CD4-positive, alpha-beta memory T cell (primary cell): ENCODE results near the gene IFT25. TPM values are rescaled to one million over a fixed set of nuclear protein-coding genes. Genes with fewer than 3 reads are reported as not detected.

ENCODE experiments used
- CTCF ChIA-PET: fragments of 350-600 bp; sonication (Branson Sonifier 250); formaldehyde crosslinking; loops from one replicate; lab custom pipeline; 2021; ENCODE audit warnings: inconsistent platforms; ENCODE audit not compliant: partially characterized antibody; lab: Charles Lee
- POLR2A ChIA-PET: fragments of 350-600 bp; sonication (Branson Sonifier 250); formaldehyde crosslinking; loops from one replicate; lab custom pipeline; 2021; ENCODE audit not compliant: partially characterized antibody; lab: Charles Lee
- DNase-seq, 5 donors: peaks; one replicate each; pipeline versions ENCODE4 v3.0.0 to v3.0.0-alpha.2; 2020 to 2022; ENCODE audit warnings: mixed read lengths in 1 of 5
- H3K27ac ChIP-seq: one replicate; pipeline ENCODE4 v1.7.0; 2013; ENCODE audit warnings: low read depth, low read length
- H3K27me3 ChIP-seq: 2 replicates; pipeline ENCODE4 v1.7.0; 2013; ENCODE audit warnings: mild to moderate bottlenecking, low read length, moderate library complexity; ENCODE audit not compliant: insufficient read depth
- H3K36me3 ChIP-seq: 2 replicates; pipeline ENCODE4 v1.7.0; 2013; ENCODE audit warnings: mild to moderate bottlenecking, low read length, moderate library complexity; ENCODE audit not compliant: insufficient read depth
- H3K4me1 ChIP-seq: 2 replicates; pipeline ENCODE4 v1.7.0; 2013; ENCODE audit warnings: mild to moderate bottlenecking, low read length, moderate library complexity; ENCODE audit not compliant: insufficient read depth
- H3K4me3 ChIP-seq, 2 donors: one replicate each; pipeline ENCODE4 v1.7.0; 2013; ENCODE audit warnings: low read length in 2 of 2, mild to moderate bottlenecking in 1 of 2
- H3K9me3 ChIP-seq, 2 donors: one replicate each; pipeline ENCODE4 v1.7.0; 2013; ENCODE audit warnings: low read length in 2 of 2, control low read depth in 1 of 2; ENCODE audit not compliant: control insufficient read depth in 1 of 2
- H3K27ac Mint-ChIP-seq, 7 donors: one replicate each; pipeline ENCODE4 v1.8.0; 2020 to 2021; ENCODE audit warnings: mixed read lengths in 7 of 7, mild to moderate bottlenecking in 6 of 7, inconsistent platforms in 3 of 7, moderate library complexity in 3 of 7
- H3K27me3 Mint-ChIP-seq, 2 donors: one replicate each; pipeline ENCODE4 v1.8.0; 2020 to 2021; ENCODE audit warnings: mixed read lengths in 2 of 2
- H3K36me3 Mint-ChIP-seq, 2 donors: one replicate each; pipeline ENCODE4 v1.8.0; 2020 to 2021; ENCODE audit warnings: mixed read lengths in 2 of 2, inconsistent platforms in 1 of 2, mild to moderate bottlenecking in 1 of 2
- H3K4me1 Mint-ChIP-seq, 4 donors: one replicate each; pipeline ENCODE4 v1.8.0; 2020 to 2021; ENCODE audit warnings: mixed read lengths in 4 of 4, mild to moderate bottlenecking in 1 of 4
- H3K4me3 Mint-ChIP-seq, 8 donors: one replicate each; pipeline ENCODE4 v1.8.0; 2020 to 2021; ENCODE audit warnings: mixed read lengths in 8 of 8, mild to moderate bottlenecking in 7 of 8, moderate library complexity in 6 of 8, inconsistent platforms in 3 of 8
- H3K9me3 Mint-ChIP-seq, 8 donors: one replicate each; pipeline ENCODE4 v1.8.0; 2020 to 2021; ENCODE audit warnings: mixed read lengths in 8 of 8, mild to moderate bottlenecking in 5 of 8, inconsistent platforms in 3 of 8, moderate library complexity in 1 of 8
- intact Hi-C: fragments of 100-400 bp; cut with micrococcal nuclease; formaldehyde crosslinking; loops from one replicate; pipeline ENCODE4 v1.15.1; 2023
- polyA plus RNA-seq, 2 donors: library from polyadenylated mRNA; unstranded; fragments of 300-500 nt; fragmentation: Illumina TruSeq; gene quantifications; one replicate each; pipeline ENCODE4 v1.2.3, GENCODE V29; 2021
- total RNA-seq, 2 experiments: library from RNA; stranded (reverse); gene quantifications; one replicate each; pipeline ENCODE4 v1.2.3, GENCODE V29; 2021

IFT25 gene
- total and polyA plus RNA-seq, 4 experiments from 2014 or later: 45.5 to 65.4 (median 48.8) TPM

- Histone ChIP-seq H3K27me3 (no peaks in the 10 kb centered on the region), H3K4me1 (peaks cover 37% of the 10 kb centered on the region), H3K27ac (peak overlapping the region; percentile 70), H3K36me3 (peaks cover 4% of the 10 kb centered on the region), H3K9me3 (no peaks in the 10 kb centered on the region), H3K4me3 (no peak overlapping the region)
- ChIA-PET POLR2A (interaction anchor here (0.9 kb wide), 1 partner anchor 106 kb away, joined by 4 read pairs; the partner anchor contains the start of genes TCEANC2 and TMEM59), CTCF (interaction anchor here (0.6 to 5.7 kb wide), 8 partner anchors 12 to 114 kb away, joined by 3 to 82 read pairs (median 4); no protein-coding TSS in a partner anchor)
- H3K36me3 Mint-ChIP-seq: peaks cover under 1 to 8% of the 10 kb centered on the region in 2 donors
- H3K4me3 Mint-ChIP-seq: peak overlapping the region; percentile 76 to 84 (median 82)
- peaks cover 27 to 62% (median 44%) of the 10 kb centered on the region in 4 donors for H3K4me1 Mint-ChIP-seq
- peak overlapping the region; percentile 47 to 92 (median 80) for H3K27ac Mint-ChIP-seq
- DNase-seq: peak in 1 of 5 donors; percentile 36
- H3K27me3 Mint-ChIP-seq: no peaks in the 10 kb centered on the region
- H3K9me3 Mint-ChIP-seq: no peaks in the 10 kb centered on the region
- intact Hi-C loops: loop anchor here (10.0 kb wide), 1 partner anchor 537 kb away; no protein-coding TSS in a partner anchor
These were observed 1.8 kb upstream of the IFT25 start for GRCh38 chr1:53947172-53947907.

DNA sequence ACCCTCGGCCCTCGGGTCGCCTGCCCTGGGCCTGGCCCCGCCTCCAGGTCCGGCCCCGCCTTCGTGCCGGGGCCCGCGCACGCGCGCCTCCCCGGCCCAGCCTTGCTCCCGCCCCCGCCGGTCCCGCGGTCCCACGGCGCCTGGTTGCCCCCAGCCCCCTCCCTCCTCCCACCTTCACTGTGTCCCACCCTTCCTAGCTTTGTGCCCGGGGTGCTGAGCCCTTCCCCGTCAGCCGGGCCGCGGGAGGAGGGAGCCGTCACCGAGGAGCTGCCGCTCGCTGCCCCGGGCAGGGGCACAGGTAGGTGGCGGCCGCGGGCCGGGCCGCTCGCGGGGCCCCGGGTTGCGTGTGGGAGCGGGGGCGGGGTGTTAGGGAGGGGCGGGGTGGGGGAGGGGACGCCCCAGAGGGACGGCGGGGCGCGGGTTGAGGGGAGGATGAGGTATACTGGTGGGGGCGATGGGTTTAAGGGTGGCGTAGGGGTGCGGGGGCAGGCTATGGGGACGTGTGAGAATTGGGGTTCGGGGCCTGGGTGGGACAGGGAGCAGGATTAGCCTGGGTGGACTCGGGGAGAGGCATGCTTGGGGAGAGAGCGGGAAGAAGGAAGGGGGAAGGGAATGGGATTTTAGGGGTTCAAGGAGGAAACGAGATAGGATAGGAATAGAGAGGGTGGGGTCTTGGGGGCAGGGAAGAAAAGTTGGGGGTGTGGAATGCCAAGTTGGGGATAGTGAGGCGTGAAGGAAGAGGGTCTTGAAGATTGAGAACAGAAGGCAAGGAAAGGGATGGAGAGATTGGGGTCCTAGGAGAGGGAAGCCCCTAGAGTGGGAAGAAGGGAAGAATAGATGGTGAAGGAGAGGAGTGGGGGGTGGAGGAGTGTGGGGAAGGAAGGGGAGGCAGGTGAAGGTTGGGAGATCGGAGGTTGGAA lies 1.0 kb upstream of the IFT25 start, which contains the start of gene LRRC42:
TSS of gene LRRC42 (plus strand) at position 99 of the 920 bp plus-strand sequence. CDS start 5,650 bp downstream, outside the sequence.
- peaks cover 0 to 7% of the 10 kb centered on the region in 2 donors for H3K36me3 Mint-ChIP-seq
- H3K4me3 Mint-ChIP-seq: peak within 1 kb of the TSS; percentile 93 to 99 (median 96)
- no peaks in the 10 kb centered on the region for H3K9me3 Mint-ChIP-seq
- H3K4me3 ChIP-seq: peak within 1 kb of the TSS; percentile 63 to 87
- H3K27ac Mint-ChIP-seq: peak within 1 kb of the TSS; percentile 85 to 98 (median 95)
- H3K36me3 ChIP-seq: no peaks in the 10 kb centered on the region
- ChIA-PET CTCF (interaction anchor here (1.0 to 5.7 kb wide), 15 partner anchors 10 to 863 kb away, joined by 3 to 82 read pairs (median 6); partner anchors contain the start of genes NDC1, TCEANC2 and TMEM59), POLR2A (interaction anchor here (0.8 to 2.3 kb wide), 19 partner anchors 7 to 855 kb away, joined by 3 to 25 read pairs (median 6); partner anchors contain the start of genes CYB5RL, MAGOH, MRPL37 and NDC1)
- H3K4me1 Mint-ChIP-seq: peaks cover 27 to 63% (median 46%) of the 10 kb centered on the region in 4 donors
- peak within 1 kb of the TSS; percentile 82 for H3K27ac ChIP-seq
- no peaks in the 10 kb centered on the region for H3K27me3 Mint-ChIP-seq
- intact Hi-C loops: loop anchor here (1.0 to 10.0 kb wide), 4 partner anchors 57 to 818 kb away; partner anchors contain the start of genes NDC1, PARS2 and YIPF1
- peak in 1 of 5 donors; percentile 5 for DNase-seq
- no peaks in the 10 kb centered on the region for H3K9me3 ChIP-seq
- H3K27me3 ChIP-seq: no peaks in the 10 kb centered on the region
- H3K4me1 ChIP-seq: peaks cover 44% of the 10 kb centered on the region

DNA sequence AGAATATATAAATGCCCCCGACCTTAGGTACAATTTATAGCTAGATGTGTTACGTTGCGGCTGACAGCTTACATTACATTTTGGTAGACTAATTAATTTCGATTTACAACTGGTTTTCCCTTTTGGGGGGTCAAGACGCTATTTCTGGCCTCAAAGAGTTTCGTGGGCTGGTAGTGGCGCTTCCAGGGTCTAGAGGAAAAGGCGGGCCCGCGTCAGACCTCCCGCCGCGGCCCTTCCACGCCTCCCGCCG lies 391 bp downstream of the IFT25 start:
- ChIA-PET CTCF (interaction anchor here (0.8 to 2.9 kb wide), 9 partner anchors 9 to 462 kb away, joined by 3 to 24 read pairs (median 6); partner anchors contain the start of gene YIPF1), POLR2A (interaction anchor here (0.8 to 2.3 kb wide), 22 partner anchors 9 to 771 kb away, joined by 3 to 25 read pairs (median 6); partner anchors contain the start of genes CYB5RL, MAGOH, MRPL37 and NDC1)
- Histone ChIP-seq H3K36me3 (no peaks in the 10 kb centered on the region), H3K4me3 (peak overlapping the region; percentile 63 to 87), H3K27me3 (no peaks in the 10 kb centered on the region), H3K4me1 (peaks cover 44% of the 10 kb centered on the region), H3K27ac (peak overlapping the region; percentile 82), H3K9me3 (no peaks in the 10 kb centered on the region)
- Mint-ChIP-seq H3K27ac (peak overlapping the region; percentile 85 to 98 (median 95)), H3K27me3 (no peaks in the 10 kb centered on the region), H3K36me3 (peaks cover 0 to 7% of the 10 kb centered on the region in 2 donors), H3K9me3 (no peaks in the 10 kb centered on the region), H3K4me3 (peak overlapping the region; percentile 93 to 99 (median 96)), H3K4me1 (peaks cover 28 to 66% (median 48%) of the 10 kb centered on the region in 4 donors)
- no peak for DNase-seq
- intact Hi-C loops: loop anchor here (1.0 to 10.0 kb wide), 2 partner anchors 108 to 540 kb away; partner anchors contain the start of genes TCEANC2 and TMEM59

DNA sequence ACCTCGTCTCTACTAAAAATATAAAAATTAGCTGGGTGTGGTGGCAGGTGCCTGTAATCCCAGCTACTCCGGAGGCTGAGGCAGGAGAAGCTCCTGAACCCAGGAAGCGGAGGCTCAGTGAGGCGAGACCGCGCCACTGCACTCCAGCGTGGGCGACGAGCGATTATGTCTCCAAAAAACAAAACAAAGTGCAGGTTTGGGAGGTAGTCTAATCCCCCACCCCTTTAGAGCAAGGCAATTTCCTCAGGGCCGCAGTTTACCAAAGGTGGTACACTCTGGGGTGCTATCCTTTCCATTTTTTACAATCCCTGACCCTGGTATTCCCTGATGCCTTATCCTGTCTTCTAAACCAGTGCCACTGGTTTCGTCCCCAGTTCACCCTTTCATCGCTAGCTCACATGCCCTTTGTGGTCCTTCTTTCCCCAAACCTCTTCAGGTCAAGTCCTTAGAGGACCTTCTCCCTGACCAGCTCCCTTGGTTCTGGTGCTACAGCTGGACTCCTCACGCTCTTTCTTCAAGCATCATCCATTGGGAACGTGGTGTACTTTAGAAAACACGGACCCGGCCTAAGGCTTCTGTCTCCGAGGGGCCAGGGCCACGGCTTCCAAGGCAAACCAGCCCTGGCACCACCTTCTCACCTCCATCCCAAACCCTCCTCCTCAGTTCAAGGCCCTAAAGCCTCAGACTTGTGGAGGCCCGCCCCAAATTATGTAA lies 873 bp downstream of the IFT25 start:
- CTCF ChIA-PET: interaction anchor here (0.8 to 2.9 kb wide), 9 partner anchors 12 to 463 kb away, joined by 3 to 24 read pairs (median 6); partner anchors contain the start of gene YIPF1
- DNase-seq: peak in 2 of 5 donors; percentile 1 to 5

DNA sequence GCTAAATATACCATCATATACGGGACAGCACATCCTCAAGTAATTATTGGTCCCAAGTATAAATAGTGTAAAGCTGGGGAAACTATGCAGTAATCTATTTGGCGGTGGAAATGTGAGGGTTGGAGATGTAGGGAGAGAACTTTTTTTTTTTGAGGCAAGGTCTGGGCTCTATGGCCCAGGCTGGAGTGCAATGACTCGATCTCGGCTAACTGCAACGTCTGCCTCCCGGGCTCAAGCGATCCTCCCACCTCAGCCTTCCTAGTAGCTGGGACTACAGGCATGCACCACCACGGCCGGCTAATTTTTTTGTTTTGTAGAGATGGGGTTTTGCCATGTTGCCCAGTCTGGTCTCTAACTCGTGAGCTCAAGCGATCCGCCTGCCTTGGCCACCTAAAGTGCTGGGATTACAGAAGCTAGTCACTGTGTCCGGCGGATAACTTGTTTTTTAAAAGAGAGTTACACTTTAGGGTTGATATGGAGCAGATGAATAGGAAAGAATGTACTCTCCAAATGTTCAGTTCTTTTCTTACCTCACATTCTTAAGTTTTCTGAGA lies 1.9 kb downstream of the IFT25 start:
- CTCF ChIA-PET: interaction anchor here (1.5 kb wide), 1 partner anchor 13 kb away, joined by 4 read pairs; no protein-coding TSS in a partner anchor

More for the DNA sequence above, 873 bp downstream of the IFT25 start:
- Histone ChIP-seq H3K4me1 (peaks cover 44% of the 10 kb centered on the region), H3K4me3 (peak overlapping the region; percentile 63 to 87), H3K27ac (peak overlapping the region; percentile 82), H3K9me3 (no peaks in the 10 kb centered on the region), H3K36me3 (no peaks in the 10 kb centered on the region), H3K27me3 (no peaks in the 10 kb centered on the region)
- intact Hi-C loops: loop anchor here (1.0 to 10.0 kb wide), 2 partner anchors 109 to 540 kb away; partner anchors contain the start of genes TCEANC2 and TMEM59
- H3K4me3 Mint-ChIP-seq: peak overlapping the region; percentile 93 to 99 (median 96)
- H3K36me3 Mint-ChIP-seq: peaks cover 0 to 7% of the 10 kb centered on the region in 2 donors
- peak overlapping the region; percentile 85 to 98 (median 95) for H3K27ac Mint-ChIP-seq
- no peaks in the 10 kb centered on the region for H3K27me3 Mint-ChIP-seq
- no peaks in the 10 kb centered on the region for H3K9me3 Mint-ChIP-seq
- POLR2A ChIA-PET: interaction anchor here (0.9 to 2.3 kb wide), 17 partner anchors 9 to 706 kb away, joined by 3 to 25 read pairs (median 6); partner anchors contain the start of genes CYB5RL, MAGOH, MRPL37 and NDC1
- H3K4me1 Mint-ChIP-seq: peaks cover 29 to 66% (median 49%) of the 10 kb centered on the region in 4 donors

More for the DNA sequence above, 1.9 kb downstream of the IFT25 start:
- Histone ChIP-seq H3K36me3 (no peaks in the 10 kb centered on the region), H3K9me3 (no peaks in the 10 kb centered on the region), H3K4me3 (no peak overlapping the region), H3K27me3 (no peaks in the 10 kb centered on the region), H3K4me1 (peaks cover 44% of the 10 kb centered on the region), H3K27ac (no peak overlapping the region)
- intact Hi-C loops: loop anchor here (10.0 kb wide), 1 partner anchor 541 kb away; no protein-coding TSS in a partner anchor
- peaks cover under 1 to 10% of the 10 kb centered on the region in 2 donors for H3K36me3 Mint-ChIP-seq
- no peaks in the 10 kb centered on the region for H3K27me3 Mint-ChIP-seq
- peak overlapping the region; percentile 49 to 95 (median 70) for H3K4me3 Mint-ChIP-seq
- POLR2A ChIA-PET: no interaction called here
- no peak for DNase-seq
- H3K27ac Mint-ChIP-seq: peak overlapping the region in 3 of 7 donors; percentile 25 to 85 (median 57)
- no peaks in the 10 kb centered on the region for H3K9me3 Mint-ChIP-seq
- peaks cover 29 to 67% (median 50%) of the 10 kb centered on the region in 4 donors for H3K4me1 Mint-ChIP-seq
